ENCODE data around the gene ACAA1.
"Not testable (repeated sequence)": the region's sequence is repeated elsewhere in the genome, so short reads cannot be mapped to it uniquely, and the experiment has no call there.

ACAA1 gene

GRCh38 chr3:38135621-38136277 is 1.2 kb downstream of the ACAA1 start:
- H3K4me3 ChIP-seq (ENCODE audit: low read depth, low read length): peak overlapping the region; percentile 78
- peak; percentile 63 for DNase-seq (ENCODE audit: low read depth)
- peak; percentile 51 for TF ChIP-seq MAX (IDR thresholded peaks at IDR 0.05; ENCODE audit: low read depth, low read length)

DNA sequence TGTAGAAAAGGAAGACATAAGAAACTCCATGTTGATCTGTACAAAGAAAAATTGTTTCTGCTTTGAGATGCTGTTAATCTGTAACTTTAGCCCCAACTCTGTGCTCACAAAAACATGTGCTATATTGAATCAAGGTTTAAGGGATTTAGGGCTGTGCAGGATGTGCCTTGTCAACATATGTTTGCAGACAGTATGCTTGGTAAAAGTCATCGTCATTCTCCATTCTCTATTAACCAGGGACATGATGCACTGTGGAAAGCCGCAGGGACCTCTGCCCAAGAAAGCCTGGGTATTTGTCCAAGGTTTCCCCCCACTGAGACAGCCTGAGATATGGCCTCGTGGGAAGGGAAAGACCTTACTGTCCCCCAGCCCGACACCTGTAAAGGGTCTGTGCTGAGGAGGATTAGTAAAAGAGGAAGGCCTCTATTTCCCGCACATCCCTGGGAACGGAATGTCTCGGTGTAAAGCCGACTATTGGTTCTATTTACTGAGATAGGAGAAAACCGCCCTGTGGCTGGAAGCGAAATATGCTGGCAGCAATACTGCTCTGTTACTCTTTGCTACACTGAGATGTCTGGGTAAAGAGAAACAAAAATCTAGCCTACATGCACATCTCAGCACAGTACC is 2.3 kb downstream of the ACAA1 start:
- DNase-seq (ENCODE audit: low read depth): not testable (repeated sequence)

DNA sequence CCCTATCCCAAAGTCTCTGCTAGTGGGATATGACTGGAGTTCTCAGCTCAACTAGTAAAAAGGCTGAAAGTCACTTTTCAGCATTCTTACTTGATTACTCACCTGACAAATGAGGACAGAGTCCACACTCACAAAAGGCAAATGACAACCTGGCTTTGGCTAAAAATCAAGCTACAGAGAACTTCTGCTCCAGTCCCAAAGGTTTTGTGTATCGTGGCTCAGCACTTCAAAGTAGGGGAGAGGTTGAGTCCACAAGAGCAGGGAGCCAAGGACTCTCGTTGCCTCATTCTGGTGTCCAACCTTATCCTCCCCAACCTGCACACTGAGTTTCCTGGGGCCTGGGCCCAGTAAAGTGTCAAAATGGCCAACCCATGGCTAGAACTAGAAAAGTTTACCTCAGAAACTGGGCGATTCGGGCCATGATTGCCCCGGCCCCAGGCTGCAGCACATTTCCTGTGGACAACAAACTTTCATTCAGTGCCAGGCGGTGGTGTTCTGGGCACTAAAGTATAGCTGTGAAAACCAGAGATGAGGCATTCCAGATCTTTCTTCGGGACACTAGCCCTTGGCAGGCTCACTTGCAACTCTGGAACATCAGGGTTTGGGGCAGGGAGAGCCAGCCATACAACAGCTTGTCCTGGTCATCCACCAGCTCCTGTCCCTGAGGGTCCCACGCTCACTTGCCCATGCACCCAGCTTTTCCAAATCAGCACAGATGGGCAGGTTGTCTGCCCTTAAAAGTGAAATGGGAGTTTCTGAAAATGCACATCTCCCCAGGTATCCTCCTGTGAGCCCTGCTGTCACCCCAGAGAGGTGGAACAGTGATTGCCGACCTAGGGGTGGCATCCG is 3.1 kb downstream of the ACAA1 start:
- no peak for TF ChIP-seq MAX (IDR thresholded peaks at IDR 0.05; ENCODE audit: low read depth, low read length)
- TF ChIP-seq, protein P1, sequence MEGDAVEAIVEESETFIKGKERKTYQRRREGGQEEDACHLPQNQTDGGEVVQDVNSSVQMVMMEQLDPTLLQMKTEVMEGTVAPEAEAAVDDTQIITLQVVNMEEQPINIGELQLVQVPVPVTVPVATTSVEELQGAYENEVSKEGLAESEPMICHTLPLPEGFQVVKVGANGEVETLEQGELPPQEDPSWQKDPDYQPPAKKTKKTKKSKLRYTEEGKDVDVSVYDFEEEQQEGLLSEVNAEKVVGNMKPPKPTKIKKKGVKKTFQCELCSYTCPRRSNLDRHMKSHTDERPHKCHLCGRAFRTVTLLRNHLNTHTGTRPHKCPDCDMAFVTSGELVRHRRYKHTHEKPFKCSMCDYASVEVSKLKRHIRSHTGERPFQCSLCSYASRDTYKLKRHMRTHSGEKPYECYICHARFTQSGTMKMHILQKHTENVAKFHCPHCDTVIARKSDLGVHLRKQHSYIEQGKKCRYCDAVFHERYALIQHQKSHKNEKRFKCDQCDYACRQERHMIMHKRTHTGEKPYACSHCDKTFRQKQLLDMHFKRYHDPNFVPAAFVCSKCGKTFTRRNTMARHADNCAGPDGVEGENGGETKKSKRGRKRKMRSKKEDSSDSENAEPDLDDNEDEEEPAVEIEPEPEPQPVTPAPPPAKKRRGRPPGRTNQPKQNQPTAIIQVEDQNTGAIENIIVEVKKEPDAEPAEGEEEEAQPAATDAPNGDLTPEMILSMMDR (IDR thresholded peaks at IDR 0.05; ENCODE audit: low read depth, low read length): no peak
- no peak for TF ChIP-seq MYC (IDR thresholded peaks at IDR 0.05; ENCODE audit: low read depth, low read length)
- TF ChIP-seq POLR2A (IDR thresholded peaks at IDR 0.05; ENCODE audit: extremely low read depth, insufficient read length): no peak
- DNase-seq (ENCODE audit: low read depth): no peak
- no peak overlapping the region for H3K4me3 ChIP-seq (ENCODE audit: low read depth, low read length)

More for the DNA sequence above, 2.3 kb downstream of the ACAA1 start:
- not testable (repeated sequence) for H3K4me3 ChIP-seq (ENCODE audit: low read depth, low read length)

GRCh38 chr3:38133209-38133556 is 3.7 kb downstream of the ACAA1 start:
- TF ChIP-seq MYC (IDR thresholded peaks at IDR 0.05; ENCODE audit: low read depth, low read length): no peak
- TF ChIP-seq, protein P1 (IDR thresholded peaks at IDR 0.05; ENCODE audit: low read depth, low read length): no peak
- no peak overlapping the region for H3K4me3 ChIP-seq (ENCODE audit: low read depth, low read length)
- DNase-seq (ENCODE audit: low read depth): no peak

DNA sequence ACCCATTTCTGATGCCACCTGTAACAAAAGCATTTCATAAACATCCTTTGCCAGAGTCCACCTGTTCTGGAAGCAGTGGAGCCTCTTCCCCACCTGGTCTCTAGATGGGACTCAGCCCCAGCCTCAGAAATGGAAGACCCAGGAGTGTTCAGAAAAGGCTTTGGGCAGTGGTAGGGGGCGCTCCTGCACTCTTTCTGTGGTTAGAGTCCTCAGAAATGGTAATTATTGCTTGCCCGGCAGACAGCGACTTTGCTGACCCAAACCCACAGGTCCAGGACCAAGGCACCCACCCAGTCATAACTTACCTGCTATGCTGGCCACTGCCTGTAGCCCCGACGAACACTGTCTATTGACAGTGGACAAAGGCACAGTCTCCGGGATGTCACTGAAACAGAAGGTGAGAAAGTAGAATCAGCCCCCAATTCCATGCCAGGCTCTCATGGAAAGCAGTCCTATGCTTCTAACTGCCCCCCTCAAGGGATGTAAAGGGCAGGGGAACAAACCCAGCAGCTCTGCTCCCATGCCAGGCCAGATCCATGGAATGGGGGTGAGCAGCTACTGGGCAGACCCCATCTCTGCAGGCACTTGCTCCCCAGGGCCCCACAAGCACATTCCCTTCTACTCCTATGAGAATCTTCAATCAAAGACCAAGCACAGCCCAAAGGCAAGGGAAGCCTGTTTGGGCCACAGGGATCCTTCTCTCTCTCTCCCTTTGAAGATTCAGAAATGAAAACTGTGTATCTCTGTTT is 5.1 kb downstream of the ACAA1 start:
- peak; percentile 57 for DNase-seq (ENCODE audit: low read depth)
- TF ChIP-seq MYC (IDR thresholded peaks at IDR 0.05; ENCODE audit: low read depth, low read length): no peak
- TF ChIP-seq, protein P1 (IDR thresholded peaks at IDR 0.05; ENCODE audit: low read depth, low read length): peak; percentile 76
- TF ChIP-seq POLR2A (IDR thresholded peaks at IDR 0.05; ENCODE audit: extremely low read depth, insufficient read length): no peak
- H3K4me3 ChIP-seq (ENCODE audit: low read depth, low read length): no peak overlapping the region

- no peak for DNase-seq (ENCODE audit: low read depth)
- TF ChIP-seq, protein P1 (IDR thresholded peaks at IDR 0.05; ENCODE audit: low read depth, low read length): no peak
- TF ChIP-seq MAX (IDR thresholded peaks at IDR 0.05; ENCODE audit: low read depth, low read length): no peak
- H3K4me3 ChIP-seq (ENCODE audit: low read depth, low read length): no peak overlapping the region
Measured at GRCh38 chr3:38130631-38131065, 6.3 kb downstream of the ACAA1 start.
